ENCODE measurements around the gene LIN7B. TPM values are rescaled to one million over a fixed set of nuclear protein-coding genes. Genes with fewer than 3 reads are reported as not detected.

The LIN7B gene
- total and polyA plus RNA-seq, 9 of the 15 experiments (the other 6 are each of a cell fraction or from before 2014, with no cell fraction given): 0.89 to 15.7 (median 4.0) TPM

DNA sequence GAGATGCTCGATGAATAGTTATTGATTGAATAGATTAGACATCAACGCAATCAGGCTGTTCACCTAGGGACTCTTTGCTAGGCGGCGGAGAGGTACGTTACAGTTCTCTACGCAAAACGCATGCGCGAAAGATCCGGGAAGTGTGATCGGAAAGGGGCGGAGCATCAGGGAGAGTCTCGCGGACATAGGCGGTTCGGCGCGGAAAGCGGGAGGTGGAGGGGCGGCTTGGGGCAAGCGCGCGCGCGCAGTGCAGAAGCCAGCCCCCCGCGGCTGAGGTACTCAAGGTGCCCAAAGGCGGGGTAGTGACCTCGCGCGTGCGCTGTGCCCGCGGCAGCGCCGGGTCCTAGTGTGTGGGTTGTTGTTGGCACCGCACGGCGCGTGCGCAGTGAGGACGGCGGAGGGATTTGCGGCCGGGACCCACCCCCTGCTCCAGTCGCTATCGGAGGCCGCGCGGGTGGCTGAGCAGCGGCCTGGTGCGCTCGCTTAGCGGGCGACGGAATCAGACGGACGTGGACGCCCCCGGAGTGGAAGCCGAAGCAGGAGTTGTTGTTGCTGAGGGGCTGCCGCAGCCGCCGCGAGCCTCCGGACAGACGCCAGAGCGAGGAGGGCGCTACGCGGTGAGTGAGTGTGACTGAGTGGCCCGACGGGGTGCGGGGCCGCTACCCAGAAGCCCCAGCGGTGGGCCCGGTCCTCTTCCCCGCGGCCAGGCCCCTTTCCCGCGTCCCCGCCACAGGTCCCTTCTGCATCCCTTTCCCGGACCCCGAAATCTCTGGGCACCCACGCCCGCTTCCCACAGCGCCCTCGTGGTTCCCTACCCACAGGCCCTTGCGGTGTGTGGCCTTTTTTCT is 28.9 kb upstream of the LIN7B start, which contains the start of gene SNRNP70 (continued):
- TF ChIP-seq RFX7 (CRISPR knock-in tag; IDR thresholded peaks at IDR 0.05): no peak
- no peak for TF ChIP-seq GATA2 (CRISPR knock-in tag; IDR thresholded peaks at IDR 0.05)
- TF ChIP-seq OTX1 (CRISPR knock-in tag; IDR thresholded peaks at IDR 0.05): peak; percentile 75; the same call in 1 of the 2 replicates
- peak; percentile 94 for TF ChIP-seq RBBP5 (IDR thresholded peaks at IDR 0.05; ENCODE audit: borderline replicate concordance, insufficient read depth, low read length, poor library complexity, severe bottlenecking)
- no peak for TF ChIP-seq TARDBP (IDR thresholded peaks at IDR 0.05)
- no peak for TF ChIP-seq ARID3A (IDR thresholded peaks at IDR 0.05; ENCODE audit: borderline replicate concordance, low read depth, low read length)
- no peak for TF ChIP-seq ZNF384 (IDR thresholded peaks at IDR 0.05; ENCODE audit: low read depth, low read length)
- TF ChIP-seq HMBOX1 (IDR thresholded peaks at IDR 0.05): no peak
- TF ChIP-seq ZBTB1 (CRISPR knock-in tag; IDR thresholded peaks at IDR 0.05; ENCODE audit: borderline replicate concordance, low read depth): 0 out of 2 replicates have a peak, but pooled peaks have one; percentile 22
- TF ChIP-seq, protein P1, sequence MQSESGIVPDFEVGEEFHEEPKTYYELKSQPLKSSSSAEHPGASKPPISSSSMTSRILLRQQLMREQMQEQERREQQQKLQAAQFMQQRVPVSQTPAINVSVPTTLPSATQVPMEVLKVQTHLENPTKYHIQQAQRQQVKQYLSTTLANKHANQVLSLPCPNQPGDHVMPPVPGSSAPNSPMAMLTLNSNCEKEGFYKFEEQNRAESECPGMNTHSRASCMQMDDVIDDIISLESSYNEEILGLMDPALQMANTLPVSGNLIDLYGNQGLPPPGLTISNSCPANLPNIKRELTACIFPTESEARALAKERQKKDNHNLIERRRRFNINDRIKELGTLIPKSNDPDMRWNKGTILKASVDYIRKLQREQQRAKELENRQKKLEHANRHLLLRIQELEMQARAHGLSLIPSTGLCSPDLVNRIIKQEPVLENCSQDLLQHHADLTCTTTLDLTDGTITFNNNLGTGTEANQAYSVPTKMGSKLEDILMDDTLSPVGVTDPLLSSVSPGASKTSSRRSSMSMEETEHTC (IDR thresholded peaks at IDR 0.05): 0 out of 2 replicates have a peak, but pooled peaks have one; percentile 22
- TF ChIP-seq BRD4 (IDR thresholded peaks at IDR 0.05): peak; percentile 68; the same call in 1 of the 2 replicates
- TF ChIP-seq ZNF239 (CRISPR knock-in tag; IDR thresholded peaks at IDR 0.05): no peak
- no peak for TF ChIP-seq TGIF2 (CRISPR knock-in tag; IDR thresholded peaks at IDR 0.05)
- TF ChIP-seq, protein P2, sequence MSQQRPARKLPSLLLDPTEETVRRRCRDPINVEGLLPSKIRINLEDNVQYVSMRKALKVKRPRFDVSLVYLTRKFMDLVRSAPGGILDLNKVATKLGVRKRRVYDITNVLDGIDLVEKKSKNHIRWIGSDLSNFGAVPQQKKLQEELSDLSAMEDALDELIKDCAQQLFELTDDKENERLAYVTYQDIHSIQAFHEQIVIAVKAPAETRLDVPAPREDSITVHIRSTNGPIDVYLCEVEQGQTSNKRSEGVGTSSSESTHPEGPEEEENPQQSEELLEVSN (IDR thresholded peaks at IDR 0.05; ENCODE audit: borderline replicate concordance in 1 of 2, extremely low read depth in 1 of 2, insufficient read depth in 1 of 2, insufficient read length in 1 of 2, low read depth in 1 of 2, low read length in 1 of 2, poor library complexity in 1 of 2, severe bottlenecking in 1 of 2): peak; percentile 70 to 71
- TF ChIP-seq CHD1 (IDR thresholded peaks at IDR 0.05; ENCODE audit: low read length): no peak
- no peak for TF ChIP-seq CUX1 (CRISPR knock-in tag; IDR thresholded peaks at IDR 0.05)
